DMS 273 (cell line): ENCODE results near the gene RNF19B.
"Not testable (repeated sequence)": the region's sequence is repeated elsewhere in the genome, so short reads cannot be mapped to it uniquely, and the experiment has no call there.

Experiments used
- DNase-seq: peaks from one replicate; lab custom pipeline; 2025; ENCODE audit not compliant: unreplicated experiment; lab: John Stamatoyannopoulos, UW

The RNF19B gene, protein sequence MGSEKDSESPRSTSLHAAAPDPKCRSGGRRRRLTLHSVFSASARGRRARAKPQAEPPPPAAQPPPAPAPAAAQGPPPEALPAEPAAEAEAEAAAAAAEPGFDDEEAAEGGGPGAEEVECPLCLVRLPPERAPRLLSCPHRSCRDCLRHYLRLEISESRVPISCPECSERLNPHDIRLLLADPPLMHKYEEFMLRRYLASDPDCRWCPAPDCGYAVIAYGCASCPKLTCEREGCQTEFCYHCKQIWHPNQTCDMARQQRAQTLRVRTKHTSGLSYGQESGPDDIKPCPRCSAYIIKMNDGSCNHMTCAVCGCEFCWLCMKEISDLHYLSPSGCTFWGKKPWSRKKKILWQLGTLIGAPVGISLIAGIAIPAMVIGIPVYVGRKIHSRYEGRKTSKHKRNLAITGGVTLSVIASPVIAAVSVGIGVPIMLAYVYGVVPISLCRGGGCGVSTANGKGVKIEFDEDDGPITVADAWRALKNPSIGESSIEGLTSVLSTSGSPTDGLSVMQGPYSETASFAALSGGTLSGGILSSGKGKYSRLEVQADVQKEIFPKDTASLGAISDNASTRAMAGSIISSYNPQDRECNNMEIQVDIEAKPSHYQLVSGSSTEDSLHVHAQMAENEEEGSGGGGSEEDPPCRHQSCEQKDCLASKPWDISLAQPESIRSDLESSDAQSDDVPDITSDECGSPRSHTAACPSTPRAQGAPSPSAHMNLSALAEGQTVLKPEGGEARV

DNA sequence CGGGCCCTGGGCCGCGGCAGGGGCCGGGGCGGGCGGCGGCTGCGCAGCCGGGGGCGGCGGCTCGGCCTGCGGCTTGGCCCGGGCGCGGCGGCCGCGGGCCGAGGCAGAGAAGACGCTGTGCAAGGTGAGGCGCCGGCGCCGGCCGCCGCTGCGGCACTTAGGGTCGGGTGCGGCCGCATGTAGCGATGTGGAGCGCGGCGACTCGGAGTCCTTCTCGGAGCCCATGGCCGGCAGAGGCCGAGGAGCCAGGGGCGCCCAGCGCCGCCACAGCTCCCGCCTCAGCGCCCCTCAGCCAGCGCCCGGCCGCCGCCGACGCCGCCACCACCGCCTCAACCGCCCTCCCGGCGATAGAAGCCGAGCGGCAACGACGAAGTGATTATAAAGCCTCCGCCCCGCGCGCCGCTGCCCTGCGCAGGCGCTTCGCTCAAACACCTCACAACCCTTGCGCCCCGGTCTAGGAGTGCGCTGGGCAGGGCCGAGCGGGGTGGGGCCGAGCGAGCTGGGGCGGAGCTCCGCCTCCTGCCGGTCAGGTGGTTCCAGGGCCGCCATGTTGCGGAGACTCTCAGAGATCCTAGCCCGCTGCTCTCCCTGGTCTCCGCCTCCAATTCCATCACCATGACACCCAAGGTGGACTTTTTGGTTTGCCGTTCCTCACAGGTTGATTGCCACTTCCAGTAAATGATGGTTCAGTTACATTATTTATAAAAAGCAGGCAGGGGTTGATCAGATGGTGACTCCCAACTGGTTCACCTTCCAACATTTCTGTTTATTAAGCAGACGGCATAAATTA is at the start of gene RNF19B:
Gene RNF19B, minus strand, starts transcription at position 349 of the 790 bp plus-strand sequence. Its CDS starts 124 bp downstream, at position 225.
- peak; percentile 98 for DNase-seq

DNA sequence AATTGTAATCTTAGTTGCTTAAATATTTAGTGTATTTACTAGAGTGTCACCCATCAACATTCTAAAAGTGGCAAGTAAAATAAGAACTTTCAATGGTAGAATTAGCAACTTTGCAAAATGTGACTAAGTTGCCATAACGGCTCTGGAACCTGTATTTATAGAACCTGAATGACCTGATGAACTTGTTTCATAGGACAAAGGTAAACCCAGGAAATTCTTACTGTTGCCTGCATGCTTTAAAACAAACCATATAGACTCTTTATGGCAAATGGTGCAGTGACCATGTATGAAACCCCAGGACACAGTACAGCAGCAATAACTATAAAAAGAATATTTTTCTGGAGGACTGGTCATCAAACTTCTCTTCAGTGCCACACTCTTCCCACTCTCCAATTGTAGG is 49.2 kb upstream of the RNF19B start:
- DNase-seq = no peak

DNA sequence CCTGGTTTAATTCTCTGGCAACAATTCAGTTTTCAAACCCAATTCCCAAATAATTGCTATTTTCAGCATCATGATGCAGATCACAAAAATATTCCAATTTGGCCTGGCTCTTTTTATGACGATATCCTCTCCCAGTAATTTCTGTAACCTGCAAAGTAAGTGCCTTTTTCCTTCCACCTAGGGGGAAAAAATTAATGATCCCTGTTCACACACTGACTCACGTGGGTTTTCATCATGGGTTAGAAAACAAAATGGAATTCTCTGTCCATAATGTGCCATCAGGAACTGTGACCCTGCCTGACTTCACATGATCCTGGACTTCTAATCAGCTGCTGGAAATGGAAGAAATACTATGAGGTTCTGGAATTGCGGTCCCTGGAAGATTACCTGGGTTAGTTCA is 47.6 kb upstream of the RNF19B start:
- DNase-seq = no peak

DNA sequence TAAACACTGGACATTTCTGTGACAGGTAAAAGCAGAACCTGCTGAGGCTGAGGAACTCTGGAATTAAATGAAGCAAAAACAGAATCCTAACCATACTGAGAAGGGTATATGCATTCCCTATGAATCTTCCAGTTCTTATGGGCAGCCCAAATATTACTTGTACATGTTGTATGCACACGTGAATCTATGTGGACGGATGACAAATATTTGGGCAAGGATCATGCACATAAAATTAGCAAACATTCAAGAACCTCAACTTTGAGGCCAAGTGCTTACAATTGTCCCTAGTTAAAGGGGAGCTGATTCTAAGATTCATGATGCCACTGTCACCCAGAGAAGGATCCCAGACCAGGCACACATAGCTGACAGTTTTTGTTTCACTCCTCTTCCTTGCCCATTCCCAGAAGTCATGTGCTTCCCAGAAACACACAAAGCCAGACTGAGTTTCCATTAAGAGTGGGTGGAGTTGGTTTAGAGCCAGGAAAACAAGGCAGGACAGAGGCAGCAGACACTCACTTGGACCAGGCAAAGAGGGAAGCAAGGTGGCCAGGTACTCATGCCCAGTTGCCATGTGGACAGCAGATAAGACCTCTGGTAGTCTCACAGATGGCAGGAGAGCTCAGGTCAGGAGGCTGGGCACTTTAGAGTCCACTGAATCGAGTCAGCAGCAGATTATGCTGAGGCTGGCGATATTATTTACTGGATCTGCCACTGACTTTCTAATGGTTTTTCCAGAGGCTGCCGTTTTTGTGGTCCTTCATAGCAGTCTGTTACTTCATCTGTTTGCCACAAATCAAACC is 46.5 kb upstream of the RNF19B start:
- peak; percentile 36 for DNase-seq

DNA sequence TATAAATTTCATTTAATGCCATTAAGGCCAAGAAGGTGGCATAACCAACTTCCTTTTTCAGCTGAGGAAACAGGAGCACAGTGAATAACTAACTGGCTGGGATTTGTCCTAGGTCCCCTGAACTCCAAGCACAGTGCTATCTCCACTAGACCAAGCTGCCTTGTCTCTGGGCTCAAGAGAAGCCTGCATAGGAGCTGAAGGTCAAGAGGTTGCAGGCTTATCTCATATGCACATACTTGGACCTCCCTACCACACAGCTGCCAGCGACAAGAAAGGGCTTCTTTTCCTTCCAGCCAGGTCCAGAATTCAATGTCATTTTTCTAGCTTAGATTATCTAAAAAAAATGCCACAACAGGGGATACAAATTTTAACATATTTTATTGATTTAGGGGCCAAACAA is 45.0 kb upstream of the RNF19B start:
- DNase-seq = no peak

DNA sequence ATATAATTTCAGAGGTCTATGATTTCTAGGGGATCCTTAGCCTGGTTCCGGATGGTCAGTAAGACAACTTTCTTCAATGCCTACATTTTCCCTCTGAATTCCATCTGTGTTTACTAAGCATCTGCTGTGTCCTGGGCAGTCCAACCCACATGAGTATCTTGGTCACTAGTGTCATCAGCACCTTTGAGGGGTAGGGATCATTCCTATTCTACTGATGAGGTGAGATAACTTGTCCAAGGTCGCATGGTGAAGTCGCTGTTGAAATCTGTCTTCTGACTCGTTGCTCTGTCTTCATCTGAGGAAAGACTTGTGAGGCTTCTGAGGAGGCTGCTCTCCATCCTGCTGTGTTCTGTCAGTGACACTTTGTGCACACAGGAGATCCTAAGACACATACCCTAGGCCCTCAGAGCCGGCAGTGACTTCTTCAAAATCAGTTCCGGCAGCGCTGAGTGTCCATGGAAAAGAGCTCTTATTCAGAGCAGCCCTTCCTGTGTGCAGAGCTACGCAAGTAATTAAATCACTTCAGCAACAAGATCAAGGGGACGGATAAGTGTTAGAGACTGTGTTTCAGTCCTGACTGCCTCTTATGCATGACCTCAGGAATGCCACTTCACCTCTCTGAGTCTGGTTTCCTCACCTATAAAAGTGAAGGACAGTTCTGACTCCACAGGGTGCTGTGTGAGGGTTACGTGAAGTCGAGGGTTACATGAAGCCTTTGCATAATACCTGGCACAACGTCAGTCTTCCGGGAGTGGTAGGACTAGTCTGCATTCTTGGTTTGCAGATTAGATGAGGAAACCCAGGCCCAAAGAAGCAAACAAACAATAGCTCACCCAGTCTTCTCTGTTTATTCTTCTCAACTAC is 43.7 kb upstream of the RNF19B start:
- no peak for DNase-seq

DNA sequence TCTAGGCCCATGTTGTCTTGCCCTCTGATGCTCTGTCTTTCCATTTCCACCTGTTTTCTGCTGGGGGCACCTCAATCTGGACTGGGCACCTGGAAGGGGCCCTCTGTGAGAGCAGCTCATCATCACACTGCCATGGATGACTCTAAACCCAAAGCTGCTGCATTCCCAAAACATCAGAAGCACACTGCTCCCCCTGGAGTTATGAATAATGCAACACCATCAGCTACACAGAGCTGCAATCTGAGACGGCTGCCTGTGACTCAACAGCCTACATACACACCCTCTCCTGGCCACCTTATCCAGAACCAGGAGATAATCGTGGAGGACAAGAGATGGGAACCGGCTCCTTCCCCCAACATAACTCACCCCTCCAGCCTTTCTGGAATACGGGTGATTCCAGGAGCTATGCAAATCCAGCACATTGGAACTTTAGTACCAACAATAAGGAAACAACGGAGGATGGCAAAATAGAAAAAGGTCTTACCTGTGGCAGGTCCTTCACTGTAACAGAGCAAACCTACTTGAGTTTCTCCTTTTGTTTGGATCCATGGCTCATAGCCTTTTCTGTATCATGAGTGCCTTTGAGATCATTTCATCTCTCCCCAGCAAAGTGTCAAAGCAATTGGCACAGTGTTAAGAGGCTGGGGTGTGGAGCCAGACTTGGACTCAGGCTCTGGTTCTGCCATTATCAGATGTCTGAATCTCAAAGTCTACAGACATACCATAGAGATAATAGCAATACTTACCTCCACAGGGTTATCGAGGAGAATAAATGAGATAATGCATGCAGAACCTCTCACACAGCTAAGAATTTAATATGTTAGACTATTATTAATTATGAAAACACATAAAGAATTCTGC is 42.8 kb upstream of the RNF19B start:
- DNase-seq = peak; percentile 83

DNA sequence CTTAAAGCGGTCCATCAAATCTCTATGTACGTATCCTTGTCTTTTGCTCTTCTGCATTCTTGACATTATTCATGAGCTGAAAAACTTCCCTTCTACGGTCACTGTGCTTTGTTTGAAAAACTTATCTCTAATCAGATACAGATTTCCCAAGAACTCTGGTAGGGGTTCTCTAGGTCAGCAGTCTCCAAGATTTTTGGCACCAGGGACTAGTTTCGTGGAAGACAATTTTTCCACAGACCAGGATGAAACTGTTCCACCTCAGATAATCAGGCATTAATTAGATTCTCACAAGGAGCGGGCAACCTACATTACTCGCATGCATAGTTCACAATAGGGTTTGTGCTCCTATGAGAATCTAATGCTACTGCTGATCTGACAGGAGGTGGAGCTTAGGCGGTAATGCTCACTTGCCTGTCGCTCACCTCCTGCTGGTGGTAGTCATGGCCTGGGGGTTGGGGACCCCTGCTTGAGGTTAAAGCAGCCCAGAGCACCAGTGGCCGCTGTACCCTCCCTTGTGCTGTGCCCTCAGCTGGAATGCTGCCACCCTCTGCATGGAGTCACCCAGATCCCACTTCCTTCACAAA is 41.3 kb upstream of the RNF19B start:
- DNase-seq = no peak

DNA sequence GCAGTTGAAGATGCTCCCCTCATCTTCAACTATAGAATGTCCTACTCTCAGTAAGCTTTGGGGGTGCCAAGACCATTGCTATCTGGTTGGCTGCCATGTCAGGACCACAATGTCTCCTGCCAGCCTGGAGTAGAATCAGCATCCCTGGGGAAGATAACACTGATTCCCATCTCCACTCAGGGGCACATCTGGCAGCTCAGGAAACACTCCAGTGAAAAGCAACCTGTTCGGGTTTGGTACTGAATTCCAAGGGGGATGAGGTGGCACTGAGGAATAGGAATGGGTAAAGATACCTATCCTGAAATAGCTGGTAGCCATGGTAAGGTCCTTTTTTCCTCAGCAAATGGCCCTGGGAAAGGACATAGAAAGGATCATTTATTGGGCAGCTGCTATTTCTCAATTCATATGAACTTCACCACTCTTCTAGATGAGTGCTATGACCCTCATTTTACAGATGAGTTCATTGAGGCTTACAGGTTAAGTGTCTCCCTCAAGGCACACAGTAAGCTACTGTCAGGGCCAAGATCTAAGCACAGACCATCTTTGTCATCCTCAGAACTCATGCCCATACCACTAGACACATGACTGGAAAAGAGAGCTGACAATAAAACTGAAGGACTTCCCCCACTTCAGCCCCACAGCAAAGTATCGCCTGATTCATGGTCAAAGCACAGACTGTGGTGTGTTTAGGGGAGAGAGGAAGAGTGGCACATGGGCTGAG is 40.7 kb upstream of the RNF19B start:
- no peak for DNase-seq

DNA sequence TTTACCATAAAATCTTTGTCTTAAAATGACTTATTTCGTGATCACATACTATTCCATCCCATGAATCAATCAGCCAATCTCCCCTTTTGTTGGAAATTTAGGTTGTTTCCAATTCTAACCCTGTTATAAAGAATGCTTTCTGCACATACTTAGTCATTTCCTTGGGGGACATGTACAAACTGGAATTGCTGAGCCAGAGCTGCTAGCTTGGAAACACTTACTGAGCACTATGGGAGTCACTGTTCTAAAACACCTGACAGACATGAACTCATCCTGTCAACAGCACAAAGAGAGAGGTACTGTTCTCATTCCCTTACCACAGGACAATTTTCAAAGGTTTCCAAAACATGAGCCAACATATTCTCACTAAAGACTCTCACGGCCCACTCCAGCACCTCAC is 40.0 kb upstream of the RNF19B start:
- no peak for DNase-seq

DNA sequence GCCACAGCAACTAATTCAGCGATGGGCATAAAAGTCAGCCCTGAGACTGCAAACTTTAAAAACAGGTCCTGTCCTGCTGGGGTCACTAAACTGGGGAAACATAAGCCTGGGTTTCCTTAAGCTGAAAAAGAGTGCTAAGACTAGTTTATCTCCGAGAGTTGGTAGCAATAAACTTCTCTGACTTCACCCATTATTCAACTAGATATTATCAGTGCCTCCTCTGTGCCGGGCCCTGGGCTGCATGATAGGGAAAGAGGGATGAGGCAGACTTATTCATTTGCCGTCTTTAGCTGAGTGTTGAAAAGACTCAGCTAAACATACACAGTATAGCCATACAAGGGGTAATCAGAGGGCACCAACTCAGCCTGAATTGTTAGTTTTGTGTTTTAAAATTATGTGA is 39.0 kb upstream of the RNF19B start:
- no peak for DNase-seq

DNA sequence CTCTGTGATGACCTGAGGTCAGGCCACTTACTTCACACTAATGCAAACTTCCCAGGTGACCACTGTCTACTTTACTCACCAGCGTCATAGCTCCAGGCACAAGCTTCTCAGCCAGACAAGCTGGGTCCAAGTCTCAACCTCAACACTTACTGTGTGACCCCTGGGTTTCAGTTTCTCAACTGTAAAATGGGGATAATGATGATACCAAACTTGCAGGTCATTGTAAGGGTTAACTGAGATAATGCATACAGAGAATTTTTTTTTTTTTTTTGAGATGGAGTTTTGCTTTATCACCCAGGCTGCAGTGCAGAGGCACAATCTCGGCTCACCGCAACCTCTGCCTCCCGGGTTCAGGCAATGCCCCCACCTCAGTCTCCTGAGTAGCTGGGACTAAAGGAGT is 37.4 kb upstream of the RNF19B start:
- DNase-seq = no peak

DNA sequence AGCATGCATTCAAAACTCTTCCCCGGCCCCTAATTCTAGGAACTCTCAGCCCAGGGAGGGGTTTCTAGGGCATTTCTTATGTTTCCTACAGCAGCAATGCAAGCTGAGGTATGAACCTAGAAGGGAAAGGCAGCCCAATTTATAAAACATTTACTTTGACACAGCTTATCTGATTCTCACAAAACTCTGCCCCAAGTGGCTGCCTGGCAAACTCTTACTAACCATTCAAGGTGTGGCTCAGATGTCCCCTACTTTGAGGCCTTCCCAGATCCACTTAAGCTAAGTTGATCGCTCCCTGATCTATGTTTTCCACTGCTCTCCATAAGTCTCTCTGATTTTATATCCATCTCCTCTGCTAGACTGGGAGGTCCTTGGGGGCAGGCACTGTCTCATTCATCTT is 36.7 kb upstream of the RNF19B start:
- DNase-seq = peak; percentile 33

DNA sequence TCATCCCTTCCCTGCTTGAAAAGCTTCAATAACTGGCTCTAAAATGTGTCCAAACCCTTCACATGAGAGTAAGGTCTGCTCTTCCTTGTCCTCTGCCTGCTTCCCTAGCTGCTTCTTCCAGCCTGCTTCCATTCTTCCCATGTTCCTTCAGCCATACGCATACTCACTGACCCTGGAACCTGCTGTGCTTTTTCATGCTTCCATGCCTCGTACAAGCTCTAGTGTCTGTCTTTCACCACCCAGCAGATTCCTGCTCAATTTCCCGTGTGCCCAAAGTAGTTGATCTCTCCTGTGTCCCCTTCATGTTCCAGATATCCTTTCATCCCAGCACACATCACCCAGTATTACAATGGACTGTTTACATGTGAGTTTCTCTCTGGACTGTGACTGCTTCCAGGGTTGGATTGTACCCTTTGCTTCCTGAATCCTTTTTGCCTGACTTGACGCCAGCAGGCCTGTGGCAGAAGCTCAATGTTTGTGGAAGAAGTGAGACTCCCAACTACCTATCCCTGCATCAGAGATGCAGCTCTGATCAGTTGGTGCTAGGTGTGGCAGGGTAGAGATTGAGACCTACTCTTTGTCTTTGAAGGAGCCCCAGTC is 35.9 kb upstream of the RNF19B start:
- no peak for DNase-seq

DNA sequence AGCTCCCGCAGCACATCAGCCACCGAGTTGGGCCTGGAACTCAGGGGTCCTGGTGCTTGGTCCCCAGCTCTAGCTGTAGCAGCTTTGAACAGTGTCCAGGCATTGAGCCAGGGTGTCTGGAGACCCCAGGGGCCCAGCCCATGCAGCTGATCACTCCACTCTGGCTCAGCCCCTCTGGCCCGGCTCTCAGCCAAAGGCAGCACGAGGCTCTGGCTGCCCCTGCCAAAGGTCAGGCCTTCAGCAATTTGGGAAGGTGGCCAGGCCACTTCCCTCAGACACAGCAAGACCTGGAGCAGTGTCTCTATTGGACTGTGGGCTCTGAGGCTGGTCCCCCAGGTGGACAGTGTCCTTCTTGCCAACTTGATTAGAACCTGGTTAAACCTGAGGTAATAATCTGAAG is 34.4 kb upstream of the RNF19B start:
- no peak for DNase-seq

DNA sequence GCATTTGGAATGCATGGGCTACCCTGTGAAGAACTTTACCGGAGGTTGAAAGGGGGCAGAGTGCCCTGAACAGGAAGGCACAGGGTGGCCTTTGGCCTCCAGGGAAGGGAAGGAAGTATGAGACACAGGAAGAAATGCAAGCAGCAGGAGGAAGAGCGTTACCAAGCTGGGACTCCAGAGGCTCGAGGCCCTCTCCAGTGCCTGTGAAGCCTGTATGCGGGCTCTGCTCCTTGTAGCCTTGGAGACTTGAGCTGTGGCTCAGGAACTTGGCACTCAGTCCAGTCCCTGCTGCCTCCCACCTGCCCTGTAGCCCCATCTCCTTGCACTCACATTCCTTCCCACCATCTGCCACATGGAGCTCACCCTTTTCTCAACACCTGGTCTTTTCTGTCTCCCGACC is 33.5 kb upstream of the RNF19B start:
- peak; percentile 75 for DNase-seq

DNA sequence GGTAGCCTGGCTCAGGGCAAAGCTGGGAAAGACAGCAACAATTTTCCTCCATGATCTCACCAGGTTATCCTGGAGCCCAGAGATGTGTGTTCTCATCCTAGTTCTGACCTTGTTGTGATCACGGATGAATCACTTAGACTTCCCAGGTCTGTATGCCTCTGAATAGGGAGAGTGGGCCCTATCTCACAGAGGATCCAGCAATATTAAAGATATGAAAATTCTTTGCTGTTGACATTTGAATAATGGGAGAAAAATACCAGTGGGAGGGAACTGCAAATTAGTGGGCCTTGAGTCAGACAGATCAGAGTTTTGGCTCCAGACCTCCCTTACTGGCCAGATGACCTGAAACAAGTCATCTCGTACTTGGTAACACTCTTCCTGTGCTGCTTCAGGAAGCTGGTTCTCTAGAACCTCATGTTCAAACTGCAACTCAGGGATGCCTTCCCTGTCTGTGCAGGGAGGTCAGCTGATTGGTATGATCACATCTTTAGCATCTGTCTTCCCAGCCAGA is 32.8 kb upstream of the RNF19B start:
- DNase-seq = no peak

DNA sequence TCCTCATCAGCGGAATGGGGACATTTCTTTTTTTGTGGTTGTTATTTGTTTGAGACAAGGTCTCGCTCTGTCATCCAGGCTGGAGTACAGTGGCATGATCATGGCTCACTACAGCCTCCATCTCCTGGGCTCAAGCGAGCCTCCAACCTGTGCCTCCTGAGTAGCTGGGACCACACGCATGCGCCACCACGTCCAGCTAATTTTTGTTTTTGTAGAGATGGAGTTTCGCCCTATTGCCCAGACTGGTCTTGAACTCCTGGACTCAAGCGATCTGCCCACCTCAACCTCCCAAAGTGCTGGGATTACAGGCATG is 28.7 kb upstream of the RNF19B start:
- DNase-seq = not testable (repeated sequence)
